NCI-H526 treated with DMSO at 0.1 percent for 48 hours (cell line): ENCODE results near the gene LYPD1.

Source experiments
- DNase-seq: peaks from one replicate; lab custom pipeline; 2025; lab: John Stamatoyannopoulos, UW

LYPD1 gene

GRCh38 chr2:132668189-132668823 lies 1.7 kb downstream of the LYPD1 start:
- no peak for DNase-seq

- DNase-seq, result no peak
These were observed 2.3 kb downstream of the LYPD1 start for GRCh38 chr2:132667706-132668105.

GRCh38 chr2:132665401-132666140 lies 4.4 kb downstream of the LYPD1 start:
- no peak for DNase-seq

- DNase-seq, result no peak
These were observed 5.9 kb downstream of the LYPD1 start for GRCh38 chr2:132664096-132664495.

GRCh38 chr2:132662732-132663131 lies 7.3 kb downstream of the LYPD1 start:
- no peak for DNase-seq

- no peak for DNase-seq
These were observed 10.7 kb downstream of the LYPD1 start for GRCh38 chr2:132659331-132659730.

GRCh38 chr2:132656266-132656975 lies 13.6 kb downstream of the LYPD1 start:
- DNase-seq, result no peak

GRCh38 chr2:132654968-132655367 lies 15.0 kb downstream of the LYPD1 start:
- DNase-seq, result no peak

- no peak for DNase-seq
These were observed 15.7 kb downstream of the LYPD1 start for GRCh38 chr2:132654335-132654734.

- DNase-seq, result no peak
These were observed 17.5 kb downstream of the LYPD1 start for GRCh38 chr2:132652474-132652873.

GRCh38 chr2:132651115-132652045 lies 18.6 kb downstream of the LYPD1 start:
- DNase-seq, result peak; percentile 18

GRCh38 chr2:132646540-132647108 lies 23.4 kb downstream of the LYPD1 start:
- DNase-seq, result no peak

- DNase-seq, result no peak
These were observed 24.1 kb downstream of the LYPD1 start for GRCh38 chr2:132645722-132646539.

- DNase-seq, result no peak
These were observed 24.8 kb downstream of the LYPD1 start for GRCh38 chr2:132645176-132645575.

GRCh38 chr2:132642415-132642814 lies 27.6 kb downstream of the LYPD1 start:
- DNase-seq, result no peak

GRCh38 chr2:132641819-132642218 lies 28.2 kb downstream of the LYPD1 start:
- no peak for DNase-seq

GRCh38 chr2:132640116-132640515 lies 29.9 kb downstream of the LYPD1 start:
- DNase-seq, result no peak

- DNase-seq, result no peak
These were observed 31.5 kb downstream of the LYPD1 start for GRCh38 chr2:132638313-132639040.

GRCh38 chr2:132636346-132636745 lies 33.7 kb downstream of the LYPD1 start:
- DNase-seq, result no peak

- no peak for DNase-seq
These were observed 36.4 kb downstream of the LYPD1 start for GRCh38 chr2:132633635-132634034.
